Mesodermal cell (in vitro differentiated cells): ENCODE data around the gene CPLANE2.
"Not testable (repeated sequence)": the region's sequence is repeated elsewhere in the genome, so short reads cannot be mapped to it uniquely, and the experiment has no call there.

Source experiments
- H3K27ac ChIP-seq: 2 replicates; pipeline ENCODE4 v1.7.0; 2013; ENCODE audit warnings: mild to moderate bottlenecking, low read depth, low read length, moderate library complexity; ENCODE audit not compliant: severe bottlenecking
- H3K36me3 ChIP-seq: 2 replicates; pipeline ENCODE4 v1.7.1; 2013; ENCODE audit warnings: mild to moderate bottlenecking, low read length, moderate library complexity; ENCODE audit not compliant: control insufficient read depth, insufficient read depth
- H3K4me1 ChIP-seq: one replicate; pipeline ENCODE4 v1.7.1; 2013; ENCODE audit warnings: mild to moderate bottlenecking, low read length; ENCODE audit not compliant: insufficient read depth, control insufficient read depth, poor library complexity, severe bottlenecking
- H3K4me3 ChIP-seq: 2 replicates; pipeline ENCODE4 v1.7.0; 2013; ENCODE audit warnings: low read length, control low read depth, mild to moderate bottlenecking; ENCODE audit not compliant: insufficient read depth, poor library complexity, severe bottlenecking; ENCODE audit errors: extremely low read depth
- H3K9me3 ChIP-seq: 2 replicates; pipeline ENCODE4 v1.7.1; 2013; ENCODE audit warnings: mild to moderate bottlenecking, low read length, moderate library complexity; ENCODE audit not compliant: control insufficient read depth
- WGBS, 2 experiments: methylation state at CpG; one replicate each; pipeline ENCODE4 v1.1.5; 2013; ENCODE audit warnings: missing lambda C conversion rate in 2 of 2; ENCODE audit not compliant: insufficient coverage in 2 of 2; 5-methylcytosine and 5-hydroxymethylcytosine counted together

The CPLANE2 gene

GRCh38 chr1:16226490-16227179 lies 10.3 kb downstream of the CPLANE2 start:
- Histone ChIP-seq H3K4me1 (peaks cover 8% of the 10 kb centered on the region), H3K36me3 (no peaks in the 10 kb centered on the region), H3K9me3 (peaks cover 5% of the 10 kb centered on the region), H3K27ac (no peak overlapping the region), H3K4me3 (peak overlapping the region; percentile 28)
- WGBS, 2 experiments = 9% methylated on average over 20 to 37 of the region's 46 CpGs

- Histone ChIP-seq H3K36me3 (no peaks in the 10 kb centered on the region), H3K27ac (no peak overlapping the region), H3K4me1 (peaks cover 8% of the 10 kb centered on the region), H3K9me3 (peaks cover 5% of the 10 kb centered on the region), H3K4me3 (no peak overlapping the region)
- 81 to 83% methylated on average over 3 of the region's 7 CpGs for WGBS, 2 experiments
These were observed 10.9 kb downstream of the CPLANE2 start for GRCh38 chr1:16226129-16226489.

GRCh38 chr1:16224472-16224871 lies 12.5 kb downstream of the CPLANE2 start:
- Histone ChIP-seq H3K4me3 (no peak overlapping the region), H3K4me1 (peaks cover 8% of the 10 kb centered on the region), H3K9me3 (peaks cover 5% of the 10 kb centered on the region), H3K27ac (no peak overlapping the region), H3K36me3 (no peaks in the 10 kb centered on the region)
- WGBS, 2 experiments = 88 to 92% methylated on average over 2 to 3 of the region's 3 CpGs

- WGBS, 2 experiments = 87 to 92% methylated on average over 9 of the region's 14 CpGs
- H3K27ac ChIP-seq, H3K4me1 ChIP-seq, H3K4me3 ChIP-seq, H3K36me3 ChIP-seq, H3K9me3 ChIP-seq: not testable (repeated sequence)
These were observed 14.3 kb downstream of the CPLANE2 start for GRCh38 chr1:16222716-16223115.

- Histone ChIP-seq H3K27ac (no peak overlapping the region), H3K36me3 (no peaks in the 10 kb centered on the region), H3K9me3 (peaks cover 5% of the 10 kb centered on the region), H3K4me1 (peaks cover 3% of the 10 kb centered on the region), H3K4me3 (no peak overlapping the region)
- WGBS, 2 experiments = 93 to 97% methylated on average over 1 of the region's 1 CpG
These were observed 15.5 kb downstream of the CPLANE2 start for GRCh38 chr1:16221499-16221898.

- 92 to 100% methylated on average over 3 of the region's 4 CpGs for WGBS, 2 experiments
- H3K4me1 ChIP-seq = no peaks in the 10 kb centered on the region
- H3K4me3 ChIP-seq = no peak overlapping the region
- H3K36me3 ChIP-seq = no peaks in the 10 kb centered on the region
- no peaks in the 10 kb centered on the region for H3K9me3 ChIP-seq
- no peak overlapping the region for H3K27ac ChIP-seq
These were observed 16.9 kb downstream of the CPLANE2 start for GRCh38 chr1:16219968-16220500.

GRCh38 chr1:16218674-16219071 lies 18.3 kb downstream of the CPLANE2 start:
- no peaks in the 10 kb centered on the region for H3K9me3 ChIP-seq
- H3K27ac ChIP-seq = no peak overlapping the region
- 90 to 100% methylated on average over 3 to 4 of the region's 6 CpGs for WGBS, 2 experiments

GRCh38 chr1:16218014-16218673 lies 18.8 kb downstream of the CPLANE2 start:
- no peak overlapping the region for H3K4me3 ChIP-seq
- H3K36me3 ChIP-seq = no peaks in the 10 kb centered on the region
- no peak overlapping the region for H3K27ac ChIP-seq
- WGBS, 2 experiments = 88 to 92% methylated on average over 12 of the region's 12 CpGs
- no peaks in the 10 kb centered on the region for H3K9me3 ChIP-seq
- no peaks in the 10 kb centered on the region for H3K4me1 ChIP-seq

More at GRCh38 chr1:16218674-16219071, 18.3 kb downstream of the CPLANE2 start:
- Histone ChIP-seq H3K4me1 (no peaks in the 10 kb centered on the region), H3K36me3 (no peaks in the 10 kb centered on the region), H3K4me3 (no peak overlapping the region)

GRCh38 chr1:16217061-16217785 lies 19.8 kb downstream of the CPLANE2 start:
- Histone ChIP-seq H3K27ac (no peak overlapping the region), H3K36me3 (no peaks in the 10 kb centered on the region), H3K4me3 (peak overlapping the region; percentile 33), H3K9me3 (no peaks in the 10 kb centered on the region), H3K4me1 (no peaks in the 10 kb centered on the region)
- 8 to 10% methylated on average over 28 to 35 of the region's 46 CpGs for WGBS, 2 experiments

- Histone ChIP-seq H3K36me3 (no peaks in the 10 kb centered on the region), H3K4me1 (no peaks in the 10 kb centered on the region), H3K27ac (no peak overlapping the region), H3K9me3 (no peaks in the 10 kb centered on the region), H3K4me3 (peak overlapping the region; percentile 33)
- 30 to 36% methylated on average over 19 to 24 of the region's 33 CpGs for WGBS, 2 experiments
These were observed 20.9 kb downstream of the CPLANE2 start for GRCh38 chr1:16215882-16216753.
